Measurements from ENCODE around the gene DPM2. TPM values are rescaled to one million over a fixed set of nuclear protein-coding genes. Genes with fewer than 3 reads are reported as not detected.

Gene DPM2
- total RNA-seq, 1 experiment from 2014 or later: 56.1 TPM

GRCh38 chr9:127927988-127928675 lies 9.5 kb downstream of the DPM2 start:
- ChIA-PET CTCF (interaction anchor here (0.8 to 3.8 kb wide), 4 partner anchors 14 to 190 kb away, joined by 3 to 78 read pairs (median 6); no protein-coding TSS in a partner anchor), POLR2A (interaction anchor here (1.0 to 1.1 kb wide), 2 partner anchors 139 to 170 kb away, joined by 3 read pairs; partner anchors contain the start of gene NAIF1)
- DNase-seq (ENCODE audit: low spot score) (peak; percentile 60), ATAC-seq (peak; percentile 3)
- peaks cover 27% of the 10 kb centered on the region for H3K4me1 Mint-ChIP-seq
- no peaks in the 10 kb centered on the region; the same call in 1 of the 2 replicates for H3K36me3 Mint-ChIP-seq
- H3K4me3 Mint-ChIP-seq: peak overlapping the region; percentile 55
- no peaks in the 10 kb centered on the region for H3K9me3 Mint-ChIP-seq
- peaks cover 29% of the 10 kb centered on the region for H3K27me3 Mint-ChIP-seq (ENCODE audit: low read depth)
- H3K27ac Mint-ChIP-seq: no peak overlapping the region
- no peak for TF ChIP-seq GABPB1 (CRISPR knock-in tag; IDR thresholded peaks at IDR 0.05)
- TF ChIP-seq ERG (CRISPR knock-in tag; IDR thresholded peaks at IDR 0.05): no peak
- no peak for TF ChIP-seq JUN (CRISPR knock-in tag; IDR thresholded peaks at IDR 0.05)
- TF ChIP-seq TCF7 (CRISPR knock-in tag; IDR thresholded peaks at IDR 0.05; ENCODE audit: low read depth): no peak
- no peak for TF ChIP-seq FOXP4 (CRISPR knock-in tag; IDR thresholded peaks at IDR 0.05)
- no peak for TF ChIP-seq PREB (CRISPR knock-in tag; IDR thresholded peaks at IDR 0.05; ENCODE audit: borderline replicate concordance)
- no peak for TF ChIP-seq SP1 (CRISPR knock-in tag; conservative IDR thresholded peaks at IDR 0.05)
- no peak for TF ChIP-seq ATF1 (CRISPR knock-in tag; IDR thresholded peaks at IDR 0.05)
- no peak for TF ChIP-seq GRHL2 (CRISPR knock-in tag; IDR thresholded peaks at IDR 0.05; ENCODE audit: insufficient replicate concordance, severe bottlenecking)
- TF ChIP-seq ZMAT4 (CRISPR knock-in tag; IDR thresholded peaks at IDR 0.05): no peak
- no peak for TF ChIP-seq NFYB (CRISPR knock-in tag; conservative IDR thresholded peaks at IDR 0.05; ENCODE audit: low read depth)
- peak; percentile 68; the same call in 1 of the 2 replicates for TF ChIP-seq ETV6 (CRISPR knock-in tag; IDR thresholded peaks at IDR 0.05)
- TF ChIP-seq ZBTB43 (CRISPR knock-in tag; IDR thresholded peaks at IDR 0.05): no peak
- TF ChIP-seq PRDM15 (CRISPR knock-in tag; IDR thresholded peaks at IDR 0.05): no peak
- no peak; the same call in 1 of the 2 replicates for TF ChIP-seq MAX (CRISPR knock-in tag; IDR thresholded peaks at IDR 0.05)
- no peak for TF ChIP-seq CREM (CRISPR knock-in tag; IDR thresholded peaks at IDR 0.05)
- TF ChIP-seq FOXP1 (CRISPR knock-in tag; IDR thresholded peaks at IDR 0.05; ENCODE audit: borderline replicate concordance): 0 out of 2 replicates have a peak, but pooled peaks have one; percentile 4
- TF ChIP-seq ARID4B (CRISPR knock-in tag; IDR thresholded peaks at IDR 0.05; ENCODE audit: borderline replicate concordance): 0 out of 2 replicates have a peak, but pooled peaks have one; percentile 49
- no peak for TF ChIP-seq KAT7 (CRISPR knock-in tag; IDR thresholded peaks at IDR 0.05; ENCODE audit: borderline replicate concordance)
